ENCODE data around the gene ABLIM2. TPM values are rescaled to one million over a fixed set of nuclear protein-coding genes. Genes with fewer than 3 reads are reported as not detected.

ABLIM2 gene
- total and polyA plus RNA-seq, 2 of the 13 experiments (the other 11 are each of a cell fraction or from before 2014, with no cell fraction given): 0.20 to 0.37 TPM

GRCh38 chr4:8163026-8163425 lies 4.4 kb upstream of the ABLIM2 start:
- in situ Hi-C loops (cut with HindIII; ENCODE audit: extremely low pct_ligation_motif_present, low pct_unique_long_range_greater_than_20kb): loop anchor here (10.0 kb wide), 1 partner anchor 242 kb away; no protein-coding TSS in a partner anchor
- Histone ChIP-seq H3K4me1 (ENCODE audit: insufficient read depth, low read length) (peaks cover 7% of the 10 kb centered on the region; the same call in 1 of the 2 replicates), H3K27ac (ENCODE audit: extremely low read length, insufficient read depth, low read length) (no peak overlapping the region), H3K9ac (ENCODE audit: insufficient read depth, low read depth, low read length) (no peak overlapping the region), H3K79me2 (ENCODE audit: insufficient read depth, low read length) (no peaks in the 10 kb centered on the region), H3K27me3 (ENCODE audit: control insufficient read depth in 1 of 2, insufficient read depth in 2 of 2, low read length in 2 of 2) (peaks cover 10 to 50% of the 10 kb centered on the region in 2 experiments), H3K4me2 (ENCODE audit: low read depth, low read length) (no peak overlapping the region), H3K4me3 (replicated peaks in 1 of 3; ENCODE audit: insufficient read depth in 1 of 3, low read depth in 2 of 3, low read length in 3 of 3) (no peak overlapping the region), H4K20me1 (ENCODE audit: insufficient read depth, low read length) (no peaks in the 10 kb centered on the region), H3K36me3 (replicated peaks in 1 of 2; ENCODE audit: control insufficient read depth in 1 of 2, insufficient read depth in 2 of 2, low read length in 2 of 2) (no peaks in the 10 kb centered on the region), H3K9me3 (ENCODE audit: low read length) (no peaks in the 10 kb centered on the region), H2AFZ (ENCODE audit: low read length) (no peak overlapping the region)
- DNase-seq (ENCODE audit: low spot score) (no peak), FAIRE-seq (no peak), ATAC-seq (no peak)
- intact Hi-C loops (cut with micrococcal nuclease; ENCODE audit: unreplicated experiment): no loop called here
- no TSS peak for BruUV-seq (replicated peaks)
- WGBS (ENCODE audit: low lambda C conversion rate): 61% methylated on average over 2 of the region's 7 CpGs
- ChIA-PET POLR2A (no interaction called here), CTCF (ENCODE audit: low intra/inter-chr PET ratio, low total read pairs) (no interaction called here)
- TF ChIP-seq KMT2B (CRISPR knock-in tag; IDR thresholded peaks at IDR 0.05) (no peak), ZNF569 (CRISPR knock-in tag; IDR thresholded peaks at IDR 0.05; ENCODE audit: borderline replicate concordance) (no peak), PTBP1 (IDR thresholded peaks at IDR 0.05; ENCODE audit: low read depth, low read length, poor library complexity, severe bottlenecking) (no peak), NONO (IDR thresholded peaks at IDR 0.05) (no peak), NONO (CRISPR knock-in tag; conservative IDR thresholded peaks at IDR 0.05) (no peak)

GRCh38 chr4:8162625-8163024 lies 4.0 kb upstream of the ABLIM2 start:
- no TSS peak for BruUV-seq (replicated peaks)
- intact Hi-C loops (cut with micrococcal nuclease; ENCODE audit: unreplicated experiment) (no loop called here), in situ Hi-C loops (cut with HindIII; ENCODE audit: extremely low pct_ligation_motif_present, low pct_unique_long_range_greater_than_20kb) (loop anchor here (10.0 kb wide), 1 partner anchor 242 kb away; no protein-coding TSS in a partner anchor)
- Histone ChIP-seq H3K9ac (ENCODE audit: insufficient read depth, low read depth, low read length) (no peak overlapping the region), H3K27me3 (ENCODE audit: control insufficient read depth in 1 of 2, insufficient read depth in 2 of 2, low read length in 2 of 2) (peaks cover 11 to 53% of the 10 kb centered on the region in 2 experiments), H4K20me1 (ENCODE audit: insufficient read depth, low read length) (no peaks in the 10 kb centered on the region), H2AFZ (ENCODE audit: low read length) (no peak overlapping the region), H3K4me3 (replicated peaks in 1 of 3; ENCODE audit: insufficient read depth in 1 of 3, low read depth in 2 of 3, low read length in 3 of 3) (no peak overlapping the region), H3K27ac (ENCODE audit: extremely low read length, insufficient read depth, low read length) (no peak overlapping the region), H3K9me3 (ENCODE audit: low read length) (no peaks in the 10 kb centered on the region), H3K4me2 (ENCODE audit: low read depth, low read length) (no peak overlapping the region), H3K36me3 (replicated peaks in 1 of 2; ENCODE audit: control insufficient read depth in 1 of 2, insufficient read depth in 2 of 2, low read length in 2 of 2) (no peaks in the 10 kb centered on the region), H3K4me1 (ENCODE audit: insufficient read depth, low read length) (peaks cover 7% of the 10 kb centered on the region; the same call in 1 of the 2 replicates), H3K79me2 (ENCODE audit: insufficient read depth, low read length) (no peaks in the 10 kb centered on the region)
- CTCF ChIA-PET (ENCODE audit: low intra/inter-chr PET ratio, low total read pairs): no interaction called here
- DNase-seq (ENCODE audit: low spot score) (no peak), FAIRE-seq (no peak), ATAC-seq (no peak)
- POLR2A ChIA-PET: no interaction called here
- 22% methylated on average over 8 of the region's 8 CpGs for WGBS (ENCODE audit: low lambda C conversion rate)
- no peak for TF ChIP-seq ZNF563 (CRISPR knock-in tag; IDR thresholded peaks at IDR 0.05)
- TF ChIP-seq ZEB1 (IDR thresholded peaks at IDR 0.05; ENCODE audit: insufficient replicate concordance, low read depth): no peak
- no peak for TF ChIP-seq RFX1 (IDR thresholded peaks at IDR 0.05)
- TF ChIP-seq DNMT1 (CRISPR knock-in tag; IDR thresholded peaks at IDR 0.05): no peak
- TF ChIP-seq DMAP1 (CRISPR knock-in tag; IDR thresholded peaks at IDR 0.05): no peak

Measured in HepG2 (cell line).